Lung (tissue), 16 donors: ENCODE measurements around the gene DNAH5. TPM values are rescaled to one million over a fixed set of nuclear protein-coding genes. Genes with fewer than 3 reads are reported as not detected.

Experiments used
- ATAC-seq: fragments of 200-7000 bp; cut with Tn5 transposase; one replicate; pipeline ENCODE4 v1.9.1; 2020; ENCODE audit warnings: moderate number of reproducible peaks; ENCODE audit not compliant: insufficient read depth, low FRiP score
- DNase-seq, 3 donors: peaks; one replicate each; pipeline ENCODE4 v3.0.0-alpha.2; 2013 to 2017
- H3K27ac ChIP-seq, 2 donors: one replicate each; pipeline ENCODE4 v1.5.1; 2013; ENCODE audit warnings: mild to moderate bottlenecking in 2 of 2, moderate library complexity in 2 of 2, control low read depth in 1 of 2, inconsistent platforms in 1 of 2, low read depth in 1 of 2, low read length in 1 of 2
- H3K27me3 ChIP-seq, 3 donors: one replicate each; pipeline ENCODE4 v1.5.1; 2013; ENCODE audit warnings: low read length in 2 of 3; ENCODE audit not compliant: control insufficient read depth in 3 of 3, insufficient read depth in 3 of 3
- H3K36me3 ChIP-seq, 4 donors: one replicate each; pipeline ENCODE4 v1.5.1; 2013; ENCODE audit warnings: low read length in 4 of 4, mild to moderate bottlenecking in 1 of 4, moderate library complexity in 1 of 4; ENCODE audit not compliant: control insufficient read depth in 4 of 4, insufficient read depth in 4 of 4
- H3K4me1 ChIP-seq, 5 donors: one replicate each; pipeline ENCODE4 v1.5.1; 2013; ENCODE audit warnings: low read length in 5 of 5, mild to moderate bottlenecking in 2 of 5, moderate library complexity in 1 of 5; ENCODE audit not compliant: control insufficient read depth in 5 of 5, insufficient read depth in 5 of 5
- H3K4me3 ChIP-seq: one replicate; pipeline ENCODE4 v1.5.1; 2013; ENCODE audit warnings: mild to moderate bottlenecking, control low read depth, moderate library complexity
- H3K9ac ChIP-seq, 2 donors: one replicate each; pipeline ENCODE4 v1.5.1; 2013; ENCODE audit warnings: low read length in 2 of 2, control low read depth in 1 of 2; ENCODE audit not compliant: insufficient read depth in 1 of 2
- H3K9me3 ChIP-seq, 4 donors: one replicate each; pipeline ENCODE4 v1.5.1; 2013; ENCODE audit warnings: low read length in 3 of 4, mild to moderate bottlenecking in 1 of 4, moderate library complexity in 1 of 4; ENCODE audit not compliant: control insufficient read depth in 4 of 4, insufficient read depth in 3 of 4
- CTCF ChIP-seq: IDR thresholded peaks from 2 replicates; pipeline ENCODE4 v1.5.1; 2012; ENCODE audit warnings: mild to moderate bottlenecking; ENCODE audit errors: control extremely low read depth, extremely low read depth
- WGBS, 2 donors: extraction: QIAGEN DNeasy Blood & Tissue Kit; methylation state at CpG; one replicate each; pipeline ENCODE4 v1.1.7; 2013; 5-methylcytosine and 5-hydroxymethylcytosine counted together
- long read RNA-seq, 5 donors: transcript quantifications; one replicate each; lab custom pipeline, GENCODE V29; 2026
- polyA plus RNA-seq, 2 donors: library from polyadenylated mRNA; stranded (reverse); fragments of 200-250 nt; gene quantifications; one replicate each; pipeline ENCODE4 v1.2.1, GENCODE V29; 2013
- total RNA-seq, 2 donors: library from RNA; depleted of rRNA in 1 of 2; stranded (reverse); fragments of >200 nt in 1 of 2; gene quantifications; one replicate each; pipeline ENCODE4 v1.2.1, GENCODE V29; 2014 to 2021
- donor health status: control.
- donor health status: control.
- donor health status: Bipolar disorder and iron deficiency.
- donor health status: healthy.
- donor health status: DM: yes; HTN: yes; CAD: no.

DNAH5 gene
- total RNA-seq (10 to 100 TPM; 29.3 to 29.7 TPM), polyA plus RNA-seq (1 to 10 TPM; 2.7 to 3.1 TPM)
- long read RNA-seq, donor 1, result 0 reads
- long read RNA-seq, donor 2, result 0 reads
- long read RNA-seq, donor 3, result 0 reads
- long read RNA-seq, donor 4, result 0 reads
- long read RNA-seq, donor 5, result 0 reads

- H3K9me3 ChIP-seq, result no peaks in the 10 kb centered on the region
- no peaks in the 10 kb centered on the region for H3K36me3 ChIP-seq
These were observed at the start of gene DNAH5 for GRCh38 chr5:13944560-13945199. DNAH5 (minus strand) TSS chr5:13944688; CDS start chr5:13944438, 250 bp downstream.

GRCh38 chr5:13993926-13994325 is 49.4 kb upstream of the DNAH5 start:
- DNase-seq, result no peak

More at GRCh38 chr5:13944560-13945199, at the start of gene DNAH5:
- H3K27me3 ChIP-seq, result no peaks in the 10 kb centered on the region
- no peak within 1 kb of the TSS for H3K4me3 ChIP-seq
- no peak within 1 kb of the TSS for H3K9ac ChIP-seq
- no peak within 1 kb of the TSS for H3K27ac ChIP-seq
- WGBS, 2 donors, result 49 to 69% methylated on average over 4 of the region's 4 CpGs
- H3K4me1 ChIP-seq, result no peaks in the 10 kb centered on the region
- ATAC-seq, result no peak
- no peak for TF ChIP-seq CTCF
- no peak for DNase-seq

GRCh38 chr5:13992795-13993194 is 48.3 kb upstream of the DNAH5 start:
- WGBS, 2 donors, result 82 to 94% methylated on average over 4 of the region's 4 CpGs
- peaks cover 0 to 2% (median 0%) of the 10 kb centered on the region in 4 donors for H3K9me3 ChIP-seq
- DNase-seq, result no peak
- H3K4me3 ChIP-seq, result no peak overlapping the region
- no peak overlapping the region for H3K9ac ChIP-seq
- no peak for ATAC-seq
- peaks cover 0 to 21% (median 6%) of the 10 kb centered on the region in 5 donors for H3K4me1 ChIP-seq
- peaks cover 0 to 4% (median 2%) of the 10 kb centered on the region in 3 donors for H3K27me3 ChIP-seq
- TF ChIP-seq CTCF, result no peak
- H3K36me3 ChIP-seq, result no peaks in the 10 kb centered on the region
- no peak overlapping the region for H3K27ac ChIP-seq

More at GRCh38 chr5:13993926-13994325, 49.4 kb upstream of the DNAH5 start:
- no peak overlapping the region for H3K27ac ChIP-seq
- H3K36me3 ChIP-seq, result no peaks in the 10 kb centered on the region
- no peak for ATAC-seq
- H3K4me3 ChIP-seq, result no peak overlapping the region
- no peak overlapping the region for H3K9ac ChIP-seq
- no peak for TF ChIP-seq CTCF
- H3K9me3 ChIP-seq, result peaks cover 0 to 4% (median 0%) of the 10 kb centered on the region in 4 donors
- H3K4me1 ChIP-seq, result peaks cover 0 to 21% (median 6%) of the 10 kb centered on the region in 5 donors
- WGBS, 2 donors, result 57 to 63% methylated on average over 11 of the region's 11 CpGs
- H3K27me3 ChIP-seq, result peaks cover 0 to 4% (median 2%) of the 10 kb centered on the region in 3 donors
